ENCODE measurements around the gene MIX23.
"Not testable (repeated sequence)": the region's sequence is repeated elsewhere in the genome, so short reads cannot be mapped to it uniquely, and the experiment has no call there.

MIX23 gene

GRCh38 chr3:122394173-122394572 lies 11.1 kb upstream of the MIX23 start:
- in situ Hi-C loops (cut with MboI; ENCODE audit: low sequenced_read_pairs): loop anchor here (25.0 kb wide), 1 partner anchor 293 kb away; the partner anchor contains the start of gene PARP14

GRCh38 chr3:122392868-122393844 lies 10.1 kb upstream of the MIX23 start:
- in situ Hi-C loops (cut with MboI; ENCODE audit: low sequenced_read_pairs): loop anchor here (25.0 kb wide), 1 partner anchor 294 kb away; the partner anchor contains the start of gene PARP14

- in situ Hi-C loops (cut with MboI; ENCODE audit: low sequenced_read_pairs): loop anchor here (25.0 kb wide), 1 partner anchor 295 kb away; the partner anchor contains the start of gene PARP14
Observed at GRCh38 chr3:122391681-122392446, 8.8 kb upstream of the MIX23 start.

- in situ Hi-C loops (cut with MboI; ENCODE audit: low sequenced_read_pairs): loop anchor here (25.0 kb wide), 1 partner anchor 297 kb away; the partner anchor contains the start of gene PARP14
Observed at GRCh38 chr3:122390665-122391064, 7.6 kb upstream of the MIX23 start.

GRCh38 chr3:122389892-122390291 lies 6.9 kb upstream of the MIX23 start:
- in situ Hi-C loops (cut with MboI; ENCODE audit: low sequenced_read_pairs): loop anchor here (25.0 kb wide), 1 partner anchor 297 kb away; the partner anchor contains the start of gene PARP14

GRCh38 chr3:122389197-122389596 lies 6.2 kb upstream of the MIX23 start:
- in situ Hi-C loops (cut with MboI; ENCODE audit: low sequenced_read_pairs): loop anchor here (25.0 kb wide), 1 partner anchor 298 kb away; the partner anchor contains the start of gene PARP14

- in situ Hi-C loops (cut with MboI; ENCODE audit: low sequenced_read_pairs): loop anchor here (25.0 kb wide), 1 partner anchor 300 kb away; the partner anchor contains the start of gene PARP14
Observed at GRCh38 chr3:122387709-122388108, 4.7 kb upstream of the MIX23 start.

GRCh38 chr3:122383771-122384697 lies 1.0 kb upstream of the MIX23 start, which contains the start of gene FAM162A:
FAM162A (plus strand) TSS chr3:122384182; CDS start chr3:122384266, 84 bp downstream.
- in situ Hi-C loops (cut with MboI; ENCODE audit: low sequenced_read_pairs): loop anchor here (25.0 kb wide), 1 partner anchor 303 kb away; the partner anchor contains the start of gene PARP14

- in situ Hi-C loops (cut with MboI; ENCODE audit: low sequenced_read_pairs): loop anchor here (25.0 kb wide), 1 partner anchor 309 kb away; the partner anchor contains the start of gene PARP14
Observed at GRCh38 chr3:122377975-122378374, 5.1 kb downstream of the MIX23 start.

GRCh38 chr3:122374034-122374433 lies 9.0 kb downstream of the MIX23 start:
- in situ Hi-C loops (cut with MboI; ENCODE audit: low sequenced_read_pairs): no loop called here

- in situ Hi-C loops (cut with MboI; ENCODE audit: low sequenced_read_pairs): no loop called here
Observed at GRCh38 chr3:122366379-122366749, 16.7 kb downstream of the MIX23 start.

GRCh38 chr3:122365582-122366378 lies 17.3 kb downstream of the MIX23 start:
- in situ Hi-C loops (cut with MboI; ENCODE audit: low sequenced_read_pairs): not testable (repeated sequence)

- in situ Hi-C loops (cut with MboI; ENCODE audit: low sequenced_read_pairs): no loop called here
Observed at GRCh38 chr3:122365073-122365472, 18.0 kb downstream of the MIX23 start.

- in situ Hi-C loops (cut with MboI; ENCODE audit: low sequenced_read_pairs): no loop called here
Observed at GRCh38 chr3:122364490-122364889, 18.5 kb downstream of the MIX23 start.

GRCh38 chr3:122362026-122362425 lies 21.0 kb downstream of the MIX23 start:
- in situ Hi-C loops (cut with MboI; ENCODE audit: low sequenced_read_pairs): no loop called here

- in situ Hi-C loops (cut with MboI; ENCODE audit: low sequenced_read_pairs): no loop called here
Observed at GRCh38 chr3:122358703-122359032, 24.4 kb downstream of the MIX23 start.

- in situ Hi-C loops (cut with MboI; ENCODE audit: low sequenced_read_pairs): no loop called here
Observed at GRCh38 chr3:122357828-122358702, 25.0 kb downstream of the MIX23 start.

- in situ Hi-C loops (cut with MboI; ENCODE audit: low sequenced_read_pairs): no loop called here
Observed at GRCh38 chr3:122356402-122356801, 26.6 kb downstream of the MIX23 start.
